D721Med (cell line): ENCODE results near the gene UACA.

ENCODE experiments used
- DNase-seq: peaks from one replicate; pipeline ENCODE4 v3.0.0; 2011; ENCODE audit warnings: low spot score; ENCODE audit not compliant: insufficient read length
- FAIRE-seq: peaks from 2 replicates; lab custom pipeline; 2011; peaks lifted over from hg19 to GRCh38; lab: Jason Lieb, UNC
- CTCF ChIP-seq: IDR thresholded peaks from 2 replicates; pipeline ENCODE4 v1.5.1; 2012; ENCODE audit warnings: mild to moderate bottlenecking, control low read depth; ENCODE audit not compliant: insufficient read depth; ENCODE audit errors: missing control alignments

The UACA gene

GRCh38 chr15:70653426-70653825 is 109.9 kb downstream of the UACA start:
- no peak for FAIRE-seq
- no peak for TF ChIP-seq CTCF
- no peak for DNase-seq

DNA sequence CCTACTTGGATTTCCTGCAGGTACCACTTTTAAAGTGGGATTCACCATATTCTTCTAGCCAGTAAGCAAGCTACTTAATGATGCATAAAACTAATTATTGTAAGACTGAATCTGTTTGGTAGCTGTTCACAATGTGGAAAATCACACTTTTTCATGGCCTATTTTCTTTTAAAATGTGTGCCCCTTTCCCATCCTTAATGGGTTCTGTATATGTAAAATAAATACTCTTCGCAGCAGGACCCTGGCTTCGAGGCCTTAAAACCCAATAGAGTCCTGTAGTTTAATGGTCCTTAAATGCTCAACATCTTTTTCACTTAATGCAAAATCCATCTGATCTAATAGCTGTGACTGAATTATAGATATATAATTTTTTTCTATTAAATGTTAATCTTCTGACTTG is 111.0 kb downstream of the UACA start:
- FAIRE-seq (no peak), DNase-seq (no peak)
- no peak for TF ChIP-seq CTCF

DNA sequence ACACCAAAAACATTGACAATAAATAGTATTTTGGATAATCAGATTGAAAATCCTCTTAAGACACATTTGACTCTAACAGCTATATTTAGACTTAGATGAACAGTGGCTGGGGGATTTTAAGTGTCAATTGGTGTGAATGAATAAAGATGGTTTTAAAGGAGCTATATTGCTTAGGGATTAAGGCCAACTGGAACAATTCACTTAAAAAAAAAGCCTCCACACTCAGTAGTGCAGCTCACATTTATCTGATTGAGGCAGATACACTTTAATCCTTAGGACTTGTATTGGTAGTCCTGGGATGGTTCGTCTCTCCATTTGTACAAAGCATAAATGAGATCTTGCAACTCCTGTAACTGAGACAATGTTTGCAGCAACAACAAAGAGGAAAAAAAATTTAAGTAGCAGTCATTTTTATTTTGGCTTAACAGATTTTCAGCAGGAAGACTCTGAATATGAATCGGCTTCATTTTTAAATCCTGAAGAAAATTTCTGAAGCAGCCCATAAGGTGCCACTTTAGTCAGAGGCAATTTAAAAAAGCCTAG is 112.0 kb downstream of the UACA start:
- DNase-seq: no peak
- TF ChIP-seq CTCF: no peak
- FAIRE-seq: no peak

- no peak for TF ChIP-seq CTCF
- no peak for FAIRE-seq
- DNase-seq: no peak
These were observed 112.6 kb downstream of the UACA start for GRCh38 chr15:70650567-70651302.

DNA sequence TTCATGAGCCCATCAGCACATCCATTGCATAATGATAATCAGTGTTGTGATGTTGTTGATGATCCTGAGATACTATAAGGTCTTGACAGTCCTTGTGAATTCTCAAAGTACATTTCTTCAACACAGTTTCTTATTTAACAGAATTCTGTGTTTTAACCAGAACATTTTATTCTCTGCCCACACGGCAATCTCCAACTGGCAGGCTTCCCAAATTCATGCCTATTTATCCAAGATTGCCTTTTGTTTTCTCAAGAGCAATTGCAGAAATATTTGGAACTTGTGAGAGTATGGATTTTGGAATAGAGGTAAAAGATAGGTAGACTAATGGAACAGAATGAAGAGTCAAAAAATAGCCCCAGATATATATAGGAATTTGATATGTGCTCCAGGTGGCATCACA is 116.0 kb downstream of the UACA start:
- TF ChIP-seq CTCF: no peak
- DNase-seq (no peak), FAIRE-seq (no peak)

DNA sequence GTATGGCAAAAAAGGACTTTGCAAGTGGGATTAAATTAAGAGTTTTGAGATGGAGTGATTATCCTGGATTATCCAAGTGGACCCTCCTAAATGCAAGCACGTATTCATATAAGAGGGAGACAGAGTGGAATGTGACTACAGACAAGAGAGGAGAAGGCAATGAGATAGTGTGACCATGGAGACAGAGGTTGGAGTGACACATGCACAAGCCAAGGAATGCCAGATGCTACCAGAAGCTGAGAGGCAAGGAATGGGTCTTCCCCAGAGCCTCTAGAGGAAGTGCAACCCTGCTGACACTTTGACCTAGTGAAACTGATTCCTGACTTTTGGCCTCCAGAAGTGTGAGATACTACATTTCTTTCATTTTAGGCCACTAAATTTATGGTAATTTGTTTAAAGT is 117.2 kb downstream of the UACA start:
- DNase-seq (no peak), FAIRE-seq (no peak)
- no peak for TF ChIP-seq CTCF

DNA sequence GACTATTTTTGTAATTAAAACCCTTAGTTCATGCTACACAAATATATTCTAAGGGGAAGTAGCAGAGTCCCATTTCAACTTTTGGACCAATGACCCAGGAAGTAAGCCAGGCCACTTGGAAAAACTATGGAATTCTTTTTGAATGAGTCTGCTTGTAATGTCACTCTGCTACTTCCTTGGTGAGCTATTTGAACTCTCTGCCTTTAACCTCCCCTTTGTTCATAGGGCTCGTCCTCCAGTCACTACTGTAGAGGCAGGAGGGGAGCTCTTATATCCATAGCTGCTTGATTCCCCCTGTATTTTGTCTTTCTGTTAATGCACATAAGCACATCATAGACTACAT is 119.6 kb downstream of the UACA start:
- FAIRE-seq (no peak), DNase-seq (no peak)
- TF ChIP-seq CTCF: no peak
